ENCODE data around the gene PER3.

- no peak for TF ChIP-seq EZH2 (IDR thresholded peaks at IDR 0.05; ENCODE audit: borderline replicate concordance, low read length)
- no peak for TF ChIP-seq CTCF (IDR thresholded peaks at IDR 0.05; ENCODE audit: low read length)
Observed at GRCh38 chr1:7871136-7871535, 87.0 kb downstream of the PER3 start.

Measured in OCI-LY1 (cell line).